A549 (cell line): ENCODE data around the gene ETV3L. TPM values are rescaled to one million over a fixed set of nuclear protein-coding genes. Genes with fewer than 3 reads are reported as not detected.

Experiments used
- ATAC-seq, 2 experiments: fragments of 200-7000 bp in 1 of 2; fragments of >200 bp in 1 of 2; cut with Nextera tagmentation in 1 of 2; cut with Tn5 transposase in 1 of 2; 3 replicates each; pipeline versions ENCODE4 v1.8.0 to v1.9.1; 2018 to 2020; ENCODE audit warnings: mild to moderate bottlenecking in 1 of 2, moderate library complexity in 1 of 2
- CTCF ChIA-PET: fragments of 300-600 bp; sonication (Branson Sonifier 250); formaldehyde crosslinking; extraction: SDS; loops from one replicate; lab custom pipeline; 2021; ENCODE audit warnings: antibody characterized with exemption, inconsistent platforms; lab: Yijun Ruan, JAX
- POLR2A ChIA-PET: fragments of 350-600 bp; formaldehyde crosslinking; extraction: SDS; loops from one replicate; lab custom pipeline; 2021; ENCODE audit warnings: antibody characterized with exemption, inconsistent platforms; lab: Yijun Ruan, JAX
- DNase-seq, 2 experiments: peaks; one replicate each; pipeline versions ENCODE4 v3.0.0 to v3.0.0-alpha.2; 2011 to 2016; ENCODE audit warnings: low read depth in 1 of 2, low spot score in 1 of 2
- FAIRE-seq: peaks from 2 replicates; lab custom pipeline; 2011; peaks lifted over from hg19 to GRCh38; lab: Jason Lieb, UNC
- H3K27ac ChIP-seq, 2 experiments: fragments of >200 bp; sonication (Bioruptor Twin); formaldehyde crosslinking; 3 replicates each; pipeline ENCODE4 v1.5.1; 2016 to 2017
- H3K4me1 ChIP-seq: fragments of >200 bp; sonication (Bioruptor Twin); formaldehyde crosslinking; 3 replicates; pipeline ENCODE4 v1.6.1; 2016
- H3K4me2 ChIP-seq: fragments of >200 bp; sonication (Bioruptor Twin); formaldehyde crosslinking; 3 replicates; pipeline ENCODE4 v1.6.1; 2016
- H3K4me3 ChIP-seq: fragments of >200 bp; sonication (Bioruptor Twin); formaldehyde crosslinking; 3 replicates; pipeline ENCODE4 v1.5.1; 2016
- H3K9me3 ChIP-seq: fragments of >200 bp; sonication (Bioruptor Twin); formaldehyde crosslinking; 3 replicates; pipeline ENCODE4 v1.6.1; 2016
- BHLHE40 ChIP-seq: IDR thresholded peaks from 2 replicates; pipeline ENCODE4 v1.6.1; 2012; ENCODE audit warnings: low read depth, low read length, inconsistent platforms
- CBX2 ChIP-seq: fragments of 200-600 bp; sonication (generic); IDR thresholded peaks from 2 replicates; pipeline ENCODE4 v1.6.1; 2016; ENCODE audit warnings: low read depth, mild to moderate bottlenecking, borderline replicate concordance
- CEBPB ChIP-seq, 2 experiments: fragments of >200 bp in 1 of 2; sonication (Bioruptor Twin) in 1 of 2; formaldehyde crosslinking in 1 of 2; IDR thresholded peaks; 2 replicates each; pipeline ENCODE4 v1.6.1; 2012 to 2016
- CHD2 ChIP-seq: fragments of 150-350 bp; IDR thresholded peaks from 2 replicates; pipeline ENCODE4 v1.6.1; 2014; ENCODE audit warnings: low read length; ENCODE audit not compliant: partially characterized antibody
- EHMT2 ChIP-seq: fragments of 200-600 bp; sonication (generic); IDR thresholded peaks from 2 replicates; pipeline ENCODE4 v1.6.1; 2016; ENCODE audit warnings: antibody characterized with exemption, low read depth, mild to moderate bottlenecking, moderate library complexity
- ESRRA ChIP-seq: fragments of 150-350 bp; IDR thresholded peaks from 2 replicates; pipeline ENCODE4 v1.6.1; 2014; ENCODE audit warnings: mild to moderate bottlenecking, low read length, borderline replicate concordance
- FOSB ChIP-seq: fragments of 250-450 bp; sonication (Bioruptor Pico); IDR thresholded peaks from 2 replicates; pipeline ENCODE4 v1.5.0; 2020; ENCODE audit warnings: mild to moderate bottlenecking, moderate library complexity
- FOSL2 ChIP-seq, 2 experiments: fragments of 450-650 bp in 1 of 2; fragments of >200 bp in 1 of 2; sonication (Bioruptor Twin) in 1 of 2; formaldehyde crosslinking; IDR thresholded peaks; 2 replicates each; pipeline versions ENCODE4 v1.5.0 to v1.6.1; 2016 to 2020; ENCODE audit warnings: mild to moderate bottlenecking in 1 of 2, moderate library complexity in 1 of 2
- FOXS1 ChIP-seq: fragments of 250-450 bp; sonication (Bioruptor Pico); IDR thresholded peaks from 2 replicates; pipeline ENCODE4 v1.5.0; 2020; ENCODE audit warnings: mild to moderate bottlenecking, moderate library complexity
- HEYL ChIP-seq: fragments of 250-450 bp; sonication (Bioruptor Pico); IDR thresholded peaks from 2 replicates; pipeline ENCODE4 v1.8.0; 2021; ENCODE audit warnings: mild to moderate bottlenecking, moderate library complexity
- HOXB5 ChIP-seq: fragments of 250-450 bp; sonication (Bioruptor Pico); IDR thresholded peaks from 2 replicates; pipeline ENCODE4 v1.5.0; 2020; ENCODE audit warnings: mild to moderate bottlenecking, moderate library complexity
- JUN ChIP-seq, 2 experiments: fragments of >200 bp; sonication (Bioruptor Twin); formaldehyde crosslinking; IDR thresholded peaks; 2 replicates in 1 of 2; 3 replicates in 1 of 2; pipeline ENCODE4 v1.6.1; 2016 to 2017
- KDM5A ChIP-seq: fragments of 200-600 bp; sonication (generic); IDR thresholded peaks from 2 replicates; pipeline ENCODE4 v1.6.1; 2016; ENCODE audit warnings: antibody characterized with exemption, mild to moderate bottlenecking
- MYC ChIP-seq: IDR thresholded peaks from 2 replicates; pipeline ENCODE4 v1.6.1; 2012; ENCODE audit warnings: mild to moderate bottlenecking, inconsistent platforms, low read length, improper control_type of control experiment, borderline replicate concordance
- NFE2L2 ChIP-seq: fragments of 150-350 bp; conservative IDR thresholded peaks from 2 replicates; pipeline ENCODE4 v1.6.1; 2014; ENCODE audit warnings: low read length
- NPAS2 ChIP-seq: fragments of 250-450 bp; sonication (Bioruptor Pico); IDR thresholded peaks from 2 replicates; pipeline ENCODE4 v1.8.0; 2022; ENCODE audit warnings: mild to moderate bottlenecking, moderate library complexity, borderline replicate concordance
- RAD21 ChIP-seq, 2 experiments: fragments of >200 bp in 1 of 2; sonication (Bioruptor Twin) in 1 of 2; formaldehyde crosslinking in 1 of 2; IDR thresholded peaks in 1 of 2; conservative IDR thresholded peaks in 1 of 2; 2 replicates in 1 of 2; 3 replicates in 1 of 2; pipeline ENCODE4 v1.6.1; 2012 to 2018; ENCODE audit warnings: inconsistent platforms in 1 of 2
- RCOR1 ChIP-seq: fragments of 150-350 bp; IDR thresholded peaks from 2 replicates; pipeline ENCODE4 v1.6.1; 2014; ENCODE audit warnings: antibody characterized with exemption, low read length, low read depth
- RFX5 ChIP-seq: fragments of 450-650 bp; IDR thresholded peaks from 2 replicates; pipeline ENCODE4 v1.7.1; 2014; ENCODE audit warnings: antibody characterized with exemption, mild to moderate bottlenecking, moderate library complexity
- SREBF2 ChIP-seq: fragments of 450-650 bp; IDR thresholded peaks from 2 replicates; pipeline ENCODE4 v1.6.1; 2014; ENCODE audit warnings: mild to moderate bottlenecking, moderate library complexity
- TFCP2L1 ChIP-seq: fragments of 250-450 bp; sonication (Bioruptor Pico); IDR thresholded peaks from 2 replicates; pipeline ENCODE4 v1.5.0; 2021; ENCODE audit warnings: mild to moderate bottlenecking
- TP53 ChIP-seq: fragments of 250-450 bp; sonication (Bioruptor Pico); IDR thresholded peaks from 2 replicates; pipeline ENCODE4 v1.5.0; 2021; ENCODE audit warnings: mild to moderate bottlenecking, moderate library complexity
- ZFP36 ChIP-seq: fragments of 450-650 bp; IDR thresholded peaks from 2 replicates; pipeline ENCODE4 v1.6.1; 2014; ENCODE audit warnings: borderline replicate concordance; ENCODE audit not compliant: partially characterized antibody
- WGBS: methylation state at CpG from one replicate; pipeline ENCODE4 v1.1.6; 2017; ENCODE audit errors: missing lambda C conversion rate; 5-methylcytosine and 5-hydroxymethylcytosine counted together
- polyA plus RNA-seq, 4 experiments: library from polyadenylated mRNA; depleted of rRNA in 3 of 4; stranded (reverse); fragments of >200 nt; fragmentation: RNase III in 1 of 4; extraction: RNeasy Plus Mini Kit Qiagen cat#74134 plus additional on column Dnase treatment in 1 of 4; gene quantifications; 2 replicates in 3 of 4; 3 replicates in 1 of 4; pipeline ENCODE4 v1.2.3, GENCODE V29; 2011 to 2017
- TF ChIP-seq, protein P1 (sequence below): IDR thresholded peaks from 2 replicates; pipeline ENCODE4 v1.6.1; 2012
- TF ChIP-seq, protein P2 (sequence below): fragments of >200 bp; sonication (Bioruptor Twin); formaldehyde crosslinking; IDR thresholded peaks from 2 replicates; pipeline ENCODE4 v1.6.1; 2016
- TF ChIP-seq, protein P3 (sequence below): fragments of 200-600 bp; sonication (generic); IDR thresholded peaks from 2 replicates; pipeline ENCODE4 v1.6.1; 2016; ENCODE audit warnings: antibody characterized with exemption, mild to moderate bottlenecking, moderate library complexity
- TF ChIP-seq, protein P4 (sequence below): fragments of >200 bp; sonication (Bioruptor Twin); formaldehyde crosslinking; IDR thresholded peaks from 3 replicates; pipeline ENCODE4 v1.5.1; 2016
- TF ChIP-seq, protein P5 (sequence below): IDR thresholded peaks from 2 replicates; pipeline ENCODE4 v1.6.1; 2012; ENCODE audit warnings: low read depth, borderline replicate concordance
- TF ChIP-seq, protein P6 (sequence below): fragments of 450-650 bp; IDR thresholded peaks from 2 replicates; pipeline ENCODE4 v1.6.1; 2014; ENCODE audit warnings: antibody characterized with exemption
- TF ChIP-seq, protein P7 (sequence below): fragments of >200 bp; sonication (Bioruptor Twin); formaldehyde crosslinking; IDR thresholded peaks from 3 replicates; pipeline ENCODE4 v1.6.1; 2016

ETV3L gene
- polyA plus RNA-seq, 2 of the 4 experiments (the other 2 are of a cell fraction): not detected

DNA sequence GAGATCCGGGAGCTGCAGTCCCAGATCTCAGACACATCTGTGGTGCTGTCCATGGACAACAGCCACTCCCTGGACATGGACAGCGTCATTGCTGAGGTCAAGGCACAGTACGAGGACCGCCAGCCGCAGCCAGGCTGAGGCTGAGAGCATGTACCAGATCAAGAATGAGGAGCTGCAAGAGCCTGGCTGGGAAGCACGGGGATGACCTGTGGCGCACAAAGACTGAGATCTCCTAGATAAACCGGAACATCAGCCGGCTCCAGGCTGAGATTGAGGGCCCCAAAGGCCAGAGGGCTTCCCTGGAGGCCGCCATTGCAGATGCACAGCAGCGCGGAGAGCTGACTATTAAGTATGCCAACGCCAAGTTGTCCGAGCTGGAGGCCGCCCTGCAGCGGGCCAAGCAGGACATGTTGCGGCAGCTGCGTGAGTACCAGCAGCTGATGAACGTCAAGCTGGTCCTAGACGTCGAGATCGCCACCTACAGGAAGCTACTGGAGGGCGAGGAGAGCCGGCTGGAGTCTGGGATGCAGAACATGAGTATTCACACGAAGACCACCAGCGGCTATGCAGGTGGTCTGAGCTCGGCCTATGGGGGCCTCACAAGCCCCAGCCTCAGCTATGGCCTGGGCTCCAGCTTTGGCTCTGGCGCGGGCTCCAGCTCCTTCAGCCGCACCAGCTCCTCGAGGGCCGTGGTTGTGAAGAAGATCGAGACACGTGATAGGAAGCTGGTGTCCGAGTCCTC, 25.5 kb downstream of the ETV3L start:
- peak; percentile 56 to 74 for DNase-seq
- peak overlapping the region; percentile 25 for H3K4me3 ChIP-seq
- TF ChIP-seq RCOR1 (no peak), ESRRA (no peak), KDM5A (no peak), HEYL (CRISPR knock-in tag) (no peak), CBX2 (no peak), RAD21 (conservative IDR thresholded peaks at IDR 0.05 in 1 of 2, IDR thresholded peaks at IDR 0.05 in 1 of 2) (peak; percentile 50 to 58; a peak in 4 of 5 replicates), NPAS2 (CRISPR knock-in tag) (no peak), TFCP2L1 (no peak), ZFP36 (no peak), SREBF2 (no peak), CHD2 (no peak), HOXB5 (CRISPR knock-in tag) (no peak), RFX5 (no peak), TP53 (CRISPR knock-in tag) (no peak), CEBPB (IDR thresholded peaks at IDR 0.05) (no peak), BHLHE40 (no peak), FOSL2 (IDR thresholded peaks at IDR 0.05) (no peak), FOSL2 (CRISPR knock-in tag; IDR thresholded peaks at IDR 0.05) (no peak), MYC (no peak), FOSB (CRISPR knock-in tag) (no peak), EHMT2 (no peak), FOXS1 (CRISPR knock-in tag) (no peak), NFE2L2 (no peak), JUN (IDR thresholded peaks at IDR 0.05) (no peak)
- TF ChIP-seq, protein P1, sequence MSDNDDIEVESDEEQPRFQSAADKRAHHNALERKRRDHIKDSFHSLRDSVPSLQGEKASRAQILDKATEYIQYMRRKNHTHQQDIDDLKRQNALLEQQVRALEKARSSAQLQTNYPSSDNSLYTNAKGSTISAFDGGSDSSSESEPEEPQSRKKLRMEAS: peak; percentile 74
- TF ChIP-seq, protein P2, sequence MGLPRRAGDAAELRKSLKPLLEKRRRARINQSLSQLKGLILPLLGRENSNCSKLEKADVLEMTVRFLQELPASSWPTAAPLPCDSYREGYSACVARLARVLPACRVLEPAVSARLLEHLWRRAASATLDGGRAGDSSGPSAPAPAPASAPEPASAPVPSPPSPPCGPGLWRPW: no peak
- TF ChIP-seq, protein P3, sequence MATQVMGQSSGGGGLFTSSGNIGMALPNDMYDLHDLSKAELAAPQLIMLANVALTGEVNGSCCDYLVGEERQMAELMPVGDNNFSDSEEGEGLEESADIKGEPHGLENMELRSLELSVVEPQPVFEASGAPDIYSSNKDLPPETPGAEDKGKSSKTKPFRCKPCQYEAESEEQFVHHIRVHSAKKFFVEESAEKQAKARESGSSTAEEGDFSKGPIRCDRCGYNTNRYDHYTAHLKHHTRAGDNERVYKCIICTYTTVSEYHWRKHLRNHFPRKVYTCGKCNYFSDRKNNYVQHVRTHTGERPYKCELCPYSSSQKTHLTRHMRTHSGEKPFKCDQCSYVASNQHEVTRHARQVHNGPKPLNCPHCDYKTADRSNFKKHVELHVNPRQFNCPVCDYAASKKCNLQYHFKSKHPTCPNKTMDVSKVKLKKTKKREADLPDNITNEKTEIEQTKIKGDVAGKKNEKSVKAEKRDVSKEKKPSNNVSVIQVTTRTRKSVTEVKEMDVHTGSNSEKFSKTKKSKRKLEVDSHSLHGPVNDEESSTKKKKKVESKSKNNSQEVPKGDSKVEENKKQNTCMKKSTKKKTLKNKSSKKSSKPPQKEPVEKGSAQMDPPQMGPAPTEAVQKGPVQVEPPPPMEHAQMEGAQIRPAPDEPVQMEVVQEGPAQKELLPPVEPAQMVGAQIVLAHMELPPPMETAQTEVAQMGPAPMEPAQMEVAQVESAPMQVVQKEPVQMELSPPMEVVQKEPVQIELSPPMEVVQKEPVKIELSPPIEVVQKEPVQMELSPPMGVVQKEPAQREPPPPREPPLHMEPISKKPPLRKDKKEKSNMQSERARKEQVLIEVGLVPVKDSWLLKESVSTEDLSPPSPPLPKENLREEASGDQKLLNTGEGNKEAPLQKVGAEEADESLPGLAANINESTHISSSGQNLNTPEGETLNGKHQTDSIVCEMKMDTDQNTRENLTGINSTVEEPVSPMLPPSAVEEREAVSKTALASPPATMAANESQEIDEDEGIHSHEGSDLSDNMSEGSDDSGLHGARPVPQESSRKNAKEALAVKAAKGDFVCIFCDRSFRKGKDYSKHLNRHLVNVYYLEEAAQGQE: no peak
- TF ChIP-seq, protein P4, sequence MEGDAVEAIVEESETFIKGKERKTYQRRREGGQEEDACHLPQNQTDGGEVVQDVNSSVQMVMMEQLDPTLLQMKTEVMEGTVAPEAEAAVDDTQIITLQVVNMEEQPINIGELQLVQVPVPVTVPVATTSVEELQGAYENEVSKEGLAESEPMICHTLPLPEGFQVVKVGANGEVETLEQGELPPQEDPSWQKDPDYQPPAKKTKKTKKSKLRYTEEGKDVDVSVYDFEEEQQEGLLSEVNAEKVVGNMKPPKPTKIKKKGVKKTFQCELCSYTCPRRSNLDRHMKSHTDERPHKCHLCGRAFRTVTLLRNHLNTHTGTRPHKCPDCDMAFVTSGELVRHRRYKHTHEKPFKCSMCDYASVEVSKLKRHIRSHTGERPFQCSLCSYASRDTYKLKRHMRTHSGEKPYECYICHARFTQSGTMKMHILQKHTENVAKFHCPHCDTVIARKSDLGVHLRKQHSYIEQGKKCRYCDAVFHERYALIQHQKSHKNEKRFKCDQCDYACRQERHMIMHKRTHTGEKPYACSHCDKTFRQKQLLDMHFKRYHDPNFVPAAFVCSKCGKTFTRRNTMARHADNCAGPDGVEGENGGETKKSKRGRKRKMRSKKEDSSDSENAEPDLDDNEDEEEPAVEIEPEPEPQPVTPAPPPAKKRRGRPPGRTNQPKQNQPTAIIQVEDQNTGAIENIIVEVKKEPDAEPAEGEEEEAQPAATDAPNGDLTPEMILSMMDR: peak; percentile 47
- TF ChIP-seq, protein P5, sequence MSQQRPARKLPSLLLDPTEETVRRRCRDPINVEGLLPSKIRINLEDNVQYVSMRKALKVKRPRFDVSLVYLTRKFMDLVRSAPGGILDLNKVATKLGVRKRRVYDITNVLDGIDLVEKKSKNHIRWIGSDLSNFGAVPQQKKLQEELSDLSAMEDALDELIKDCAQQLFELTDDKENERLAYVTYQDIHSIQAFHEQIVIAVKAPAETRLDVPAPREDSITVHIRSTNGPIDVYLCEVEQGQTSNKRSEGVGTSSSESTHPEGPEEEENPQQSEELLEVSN: peak; percentile 69; the same call in 1 of the 2 replicates
- TF ChIP-seq, protein P6, sequence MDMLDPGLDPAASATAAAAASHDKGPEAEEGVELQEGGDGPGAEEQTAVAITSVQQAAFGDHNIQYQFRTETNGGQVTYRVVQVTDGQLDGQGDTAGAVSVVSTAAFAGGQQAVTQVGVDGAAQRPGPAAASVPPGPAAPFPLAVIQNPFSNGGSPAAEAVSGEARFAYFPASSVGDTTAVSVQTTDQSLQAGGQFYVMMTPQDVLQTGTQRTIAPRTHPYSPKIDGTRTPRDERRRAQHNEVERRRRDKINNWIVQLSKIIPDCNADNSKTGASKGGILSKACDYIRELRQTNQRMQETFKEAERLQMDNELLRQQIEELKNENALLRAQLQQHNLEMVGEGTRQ: peak; percentile 41; the same call in 1 of the 2 replicates
- TF ChIP-seq, protein P7, sequence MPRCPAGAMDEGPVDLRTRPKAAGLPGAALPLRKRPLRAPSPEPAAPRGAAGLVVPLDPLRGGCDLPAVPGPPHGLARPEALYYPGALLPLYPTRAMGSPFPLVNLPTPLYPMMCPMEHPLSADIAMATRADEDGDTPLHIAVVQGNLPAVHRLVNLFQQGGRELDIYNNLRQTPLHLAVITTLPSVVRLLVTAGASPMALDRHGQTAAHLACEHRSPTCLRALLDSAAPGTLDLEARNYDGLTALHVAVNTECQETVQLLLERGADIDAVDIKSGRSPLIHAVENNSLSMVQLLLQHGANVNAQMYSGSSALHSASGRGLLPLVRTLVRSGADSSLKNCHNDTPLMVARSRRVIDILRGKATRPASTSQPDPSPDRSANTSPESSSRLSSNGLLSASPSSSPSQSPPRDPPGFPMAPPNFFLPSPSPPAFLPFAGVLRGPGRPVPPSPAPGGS: no peak

More for the DNA sequence above, 25.5 kb downstream of the ETV3L start:
- CTCF ChIA-PET: interaction anchor here (0.8 to 2.1 kb wide), 16 partner anchors 9 to 185 kb away, joined by 3 to 16 read pairs (median 3); no protein-coding TSS in a partner anchor
- ATAC-seq (peak; percentile 64 to 83; a peak in 5 of 6 replicates), FAIRE-seq (no peak)
- POLR2A ChIA-PET: interaction anchor here (0.5 kb wide), 1 partner anchor 36 kb away, joined by 3 read pairs; no protein-coding TSS in a partner anchor
- 24% methylated on average over 28 of the region's 35 CpGs for WGBS
- Histone ChIP-seq H3K9me3 (no peaks in the 10 kb centered on the region), H3K4me1 (peaks cover 5% of the 10 kb centered on the region; the same call in 2 of the 3 replicates), H3K4me2 (peak overlapping the region; percentile 91), H3K27ac (no peak overlapping the region)
